CD4-positive, alpha-beta T cell treated with Interleukin-17A for 1 hour (primary cell): ENCODE results near the gene CPB2.

ENCODE experiments used
- DNase-seq: peaks from one replicate; pipeline ENCODE4 v3.0.0-alpha.2; 2020

CPB2 gene

DNA sequence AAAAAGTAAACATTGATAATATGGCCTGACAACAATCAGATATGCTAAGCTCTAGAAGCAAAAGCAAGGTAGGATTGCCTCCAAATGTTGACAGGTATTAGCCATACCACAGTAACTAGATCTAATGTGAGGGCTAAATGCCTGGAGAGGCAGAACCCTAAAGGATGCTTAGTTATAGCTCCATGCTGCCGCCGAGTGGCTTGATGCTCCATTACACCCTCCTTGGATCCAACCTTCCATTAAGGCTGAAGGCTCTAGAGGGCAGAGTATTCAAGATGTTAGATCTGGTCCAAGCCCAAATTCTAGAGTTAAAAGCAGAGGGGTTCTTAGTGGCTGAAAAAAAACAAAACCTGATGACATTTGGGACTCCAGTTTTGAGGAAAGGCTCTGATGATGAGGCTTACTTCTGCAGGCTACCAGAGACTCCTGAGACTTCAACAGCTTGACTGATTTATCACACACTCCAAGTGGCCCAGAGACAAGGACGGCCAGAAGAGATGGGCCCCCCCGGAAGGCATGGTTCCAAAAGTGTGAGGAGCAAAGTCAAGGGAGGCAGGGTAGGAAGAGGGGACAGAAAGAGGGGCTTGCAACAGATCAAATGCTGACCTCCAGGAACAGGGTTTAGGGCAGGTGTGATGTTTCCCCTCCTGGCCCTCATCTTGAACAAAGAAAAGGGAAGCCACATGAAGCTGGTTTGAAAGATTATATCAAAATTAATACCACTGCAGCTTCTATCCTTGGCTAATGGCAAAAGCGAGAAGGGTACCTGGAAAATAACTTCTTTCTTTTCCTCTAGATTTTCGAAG lies 21.9 kb upstream of the CPB2 start:
- peak; percentile 78 for DNase-seq

DNA sequence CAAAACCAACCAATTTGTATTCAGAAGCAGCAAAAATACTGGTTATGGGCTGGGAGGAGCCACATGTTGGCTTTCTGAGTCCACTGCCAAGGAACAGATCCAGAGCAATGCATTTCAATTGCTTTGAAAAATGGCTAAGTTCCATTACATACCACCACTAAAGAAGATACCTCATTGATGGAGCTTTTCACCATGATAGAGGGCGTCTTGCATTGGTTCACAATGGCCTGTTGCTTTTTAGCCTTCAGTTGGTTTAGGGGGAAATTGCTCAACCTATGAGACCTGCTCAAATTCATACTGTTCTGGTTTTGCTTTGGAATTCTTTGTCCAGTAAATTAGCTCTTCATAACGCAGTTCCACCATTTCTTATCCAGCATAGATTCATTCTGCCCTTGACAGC lies 21.2 kb upstream of the CPB2 start:
- DNase-seq = no peak

DNA sequence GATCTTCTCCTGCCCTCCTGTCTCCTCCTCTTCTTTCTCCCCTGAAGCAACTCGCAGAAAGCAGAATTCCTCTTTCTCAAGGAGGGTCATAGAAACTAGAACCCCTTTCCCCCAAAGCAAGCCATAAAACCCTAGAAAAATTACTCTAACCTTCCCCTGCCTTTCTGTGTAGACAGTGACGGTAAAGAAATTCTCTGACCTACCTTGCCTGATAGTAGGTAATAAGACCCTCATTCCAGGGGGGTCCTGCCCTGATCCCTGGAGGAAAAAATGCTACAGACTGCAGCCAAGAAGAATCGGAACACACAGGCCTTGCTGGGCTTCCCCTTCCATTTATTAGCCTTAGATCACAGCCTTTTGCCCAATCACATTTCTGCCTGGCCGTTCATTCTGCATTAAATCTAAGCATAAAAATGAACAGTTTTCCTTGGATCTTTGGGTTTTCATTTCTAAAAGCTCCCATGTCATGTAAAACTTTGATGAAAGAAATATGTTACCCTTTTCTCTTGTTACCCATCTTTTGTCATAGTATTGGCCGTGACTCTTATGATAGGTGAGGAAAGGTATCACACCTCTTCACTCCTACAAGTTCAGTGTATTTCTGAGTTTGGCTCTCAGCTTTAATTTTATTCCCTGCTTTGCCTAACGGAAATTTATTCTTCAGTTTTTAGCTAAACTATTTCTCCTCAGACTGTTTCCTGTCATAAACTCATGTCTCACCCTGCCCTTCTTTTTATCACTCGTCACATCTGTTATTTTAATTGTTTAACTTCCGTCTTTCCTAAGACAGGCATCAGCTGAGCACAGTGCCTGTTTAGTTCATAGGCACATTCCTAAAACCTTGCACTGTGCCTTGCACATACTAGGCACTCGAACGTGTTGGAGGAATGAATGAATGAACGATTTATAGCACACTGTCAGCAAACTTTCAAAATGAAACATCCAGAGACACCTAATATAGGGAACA lies 20.4 kb upstream of the CPB2 start:
- DNase-seq = peak; percentile 29

DNA sequence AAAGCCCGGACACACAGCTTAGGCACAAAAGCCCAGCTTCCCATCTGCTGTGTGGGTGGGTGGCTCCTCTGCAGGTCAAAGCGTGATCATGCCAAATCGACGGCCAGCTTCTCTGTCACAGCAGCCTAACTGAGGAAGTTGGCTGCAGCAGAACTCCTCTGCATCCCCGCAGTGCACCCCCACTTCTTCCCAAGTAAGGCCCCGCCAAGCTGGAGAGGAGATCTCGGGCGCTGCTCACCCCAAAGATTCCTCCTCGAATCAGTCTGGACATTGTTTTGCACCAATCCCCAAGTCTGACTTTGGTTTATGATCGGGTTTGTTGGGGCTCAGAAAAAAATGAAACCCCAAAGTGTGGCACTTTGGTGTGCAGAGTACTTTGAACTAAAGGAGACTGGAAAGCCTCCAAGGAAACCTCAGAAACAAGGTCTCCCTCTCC lies 19.7 kb upstream of the CPB2 start:
- no peak for DNase-seq

DNA sequence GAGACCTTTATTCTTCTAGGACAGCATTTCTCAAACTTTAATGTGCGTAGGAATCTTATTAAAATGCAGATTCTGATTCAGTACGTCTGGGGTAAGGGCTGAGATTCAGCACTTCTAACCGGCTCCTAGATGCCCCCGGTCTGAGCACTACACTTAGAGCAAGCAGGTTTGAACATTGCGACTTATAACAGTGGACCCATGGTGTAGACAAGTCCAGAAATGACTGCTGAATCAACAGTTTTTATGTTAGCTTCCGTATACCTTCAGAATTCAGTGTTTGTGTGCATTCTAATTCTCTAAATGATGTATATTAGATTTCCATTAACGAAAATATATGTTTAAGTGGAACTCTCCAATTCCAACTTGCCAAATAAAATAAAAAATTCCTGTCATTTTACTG lies 17.5 kb upstream of the CPB2 start:
- no peak for DNase-seq

DNA sequence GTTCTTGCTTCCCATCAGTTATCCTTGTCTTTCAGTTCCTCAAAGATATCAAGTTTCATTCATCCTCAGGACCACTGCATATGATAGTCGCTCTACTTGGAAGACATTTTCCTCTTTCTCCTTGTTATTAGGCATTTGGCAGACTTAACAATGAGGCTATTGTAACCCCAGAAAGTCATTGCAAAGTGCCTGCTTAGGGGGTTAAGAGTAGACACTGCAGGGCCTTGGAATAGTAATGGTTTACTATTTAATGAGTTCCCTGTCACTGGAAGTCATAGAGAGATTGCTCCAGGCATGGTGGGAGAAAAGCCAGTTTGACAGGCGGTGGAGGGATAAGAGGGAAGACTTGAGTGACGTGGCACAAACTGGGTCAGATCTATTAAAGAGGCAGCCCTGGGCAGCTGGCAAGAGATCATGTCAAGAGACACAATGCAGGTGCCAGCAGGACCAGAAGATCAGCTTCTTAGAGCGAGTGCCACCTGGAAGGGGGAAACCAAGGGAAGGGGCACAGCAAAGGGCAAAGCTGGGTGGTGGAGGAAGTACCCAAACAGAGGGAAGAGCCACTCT lies 16.8 kb upstream of the CPB2 start:
- no peak for DNase-seq

DNA sequence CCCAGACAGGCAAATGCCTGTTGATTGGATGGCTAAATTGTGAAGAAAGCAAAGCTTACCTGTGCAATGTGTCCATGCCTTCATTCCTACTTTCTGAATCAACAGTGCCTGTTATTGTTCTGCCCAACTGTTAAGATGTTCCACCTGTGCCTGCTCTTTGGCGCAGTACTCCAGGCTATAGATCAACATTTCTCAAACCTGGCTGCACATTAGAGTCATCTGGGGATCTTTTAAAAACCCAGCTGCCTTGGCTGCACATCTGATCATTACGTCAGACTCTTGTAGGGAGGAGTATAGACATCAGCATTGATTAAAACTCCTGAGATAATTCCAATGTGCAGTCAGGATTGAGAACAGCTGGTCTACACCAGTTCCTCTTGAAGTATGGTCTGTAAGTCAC lies 16.2 kb upstream of the CPB2 start:
- DNase-seq = no peak

DNA sequence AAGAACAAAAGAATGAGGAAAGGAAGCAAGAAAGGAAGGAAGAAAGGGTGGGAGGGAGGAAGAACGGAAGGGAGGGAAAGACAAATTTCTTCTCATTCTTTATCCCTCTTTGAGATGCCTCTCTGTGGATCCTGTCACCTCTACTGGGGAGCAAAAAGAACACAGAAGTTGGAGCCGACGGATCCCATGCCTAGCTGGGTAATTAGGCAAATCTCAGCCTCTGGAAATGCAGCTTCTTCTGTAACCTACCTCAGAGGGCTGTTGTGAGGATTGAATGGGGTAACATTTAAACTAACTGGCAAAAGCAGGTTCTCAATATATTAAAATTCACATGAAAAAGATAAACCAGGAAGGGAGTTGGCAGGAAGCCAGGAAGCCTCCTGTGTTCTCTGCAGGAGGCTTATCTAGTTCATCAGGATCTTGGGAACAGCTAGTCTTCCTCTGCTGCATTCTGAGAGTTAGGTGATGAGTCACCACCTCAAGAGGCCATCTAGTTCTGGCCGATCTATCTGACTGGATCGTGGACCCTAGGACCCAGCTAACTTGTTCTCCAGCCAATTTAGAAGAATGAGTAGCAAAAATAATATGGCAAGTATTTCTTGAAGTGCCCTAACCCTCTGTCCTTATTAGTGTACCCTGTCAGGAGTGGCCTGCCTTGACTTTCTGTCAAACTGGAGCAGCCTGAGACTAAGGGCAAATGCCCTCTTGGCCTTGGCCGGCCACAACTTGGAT lies 15.2 kb upstream of the CPB2 start:
- no peak for DNase-seq

DNA sequence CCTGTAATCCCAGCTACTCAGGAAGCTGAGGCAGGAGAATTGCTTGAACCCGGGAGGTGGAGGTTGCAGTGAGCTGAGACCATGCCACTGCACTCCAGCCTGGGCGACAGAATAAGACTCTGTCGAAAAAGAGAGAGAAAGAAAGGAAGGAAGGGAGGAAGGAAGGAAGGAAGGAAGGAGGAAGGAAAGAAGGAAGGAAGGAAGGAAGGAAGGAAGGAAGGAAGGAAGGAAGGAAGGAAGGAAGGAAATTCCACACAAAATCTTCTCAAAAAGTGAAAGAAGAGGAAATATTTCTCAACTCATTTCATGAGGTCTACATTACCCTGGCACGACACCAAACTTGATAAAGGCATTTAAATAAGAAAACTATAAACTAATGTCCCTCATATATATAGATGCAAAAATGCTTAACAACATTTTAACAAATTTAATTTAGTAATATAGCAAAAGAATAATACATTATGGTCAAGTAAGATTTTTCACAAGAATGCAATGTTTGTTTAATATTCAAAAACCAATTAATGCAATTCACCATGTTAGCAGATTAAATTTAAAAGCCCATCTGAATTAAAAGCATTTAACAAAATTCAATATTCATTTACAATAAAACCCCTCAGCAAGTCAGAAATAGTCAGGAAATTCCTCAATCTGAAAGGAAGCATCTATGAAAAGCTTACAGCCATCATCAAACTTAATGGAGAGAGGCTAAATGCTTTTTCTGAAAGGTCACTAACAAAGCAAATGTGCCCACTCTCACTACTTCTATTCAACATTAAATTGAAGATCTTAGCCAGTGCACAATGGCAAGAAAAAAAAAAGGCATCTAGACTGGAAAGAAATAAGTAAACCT lies 12.0 kb upstream of the CPB2 start:
- no peak for DNase-seq

DNA sequence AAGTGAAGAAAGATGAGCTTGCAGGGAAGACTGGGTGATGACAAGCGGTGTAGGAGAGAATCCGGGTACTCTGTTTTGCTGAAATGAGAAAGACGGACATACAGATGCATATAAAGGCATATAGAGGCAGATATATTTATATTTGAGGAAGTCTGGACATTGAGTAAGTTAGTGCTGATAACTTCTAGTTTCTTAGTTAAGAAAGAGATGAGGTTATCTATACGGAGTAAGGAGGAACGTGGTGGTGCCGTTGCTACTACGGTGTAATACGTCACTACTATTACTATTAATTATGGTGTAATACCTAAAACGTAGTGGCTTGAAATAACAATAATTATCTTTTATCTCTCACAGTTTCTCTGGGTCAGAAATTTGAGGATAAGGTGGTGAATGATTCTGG lies 9.8 kb upstream of the CPB2 start:
- DNase-seq = no peak

DNA sequence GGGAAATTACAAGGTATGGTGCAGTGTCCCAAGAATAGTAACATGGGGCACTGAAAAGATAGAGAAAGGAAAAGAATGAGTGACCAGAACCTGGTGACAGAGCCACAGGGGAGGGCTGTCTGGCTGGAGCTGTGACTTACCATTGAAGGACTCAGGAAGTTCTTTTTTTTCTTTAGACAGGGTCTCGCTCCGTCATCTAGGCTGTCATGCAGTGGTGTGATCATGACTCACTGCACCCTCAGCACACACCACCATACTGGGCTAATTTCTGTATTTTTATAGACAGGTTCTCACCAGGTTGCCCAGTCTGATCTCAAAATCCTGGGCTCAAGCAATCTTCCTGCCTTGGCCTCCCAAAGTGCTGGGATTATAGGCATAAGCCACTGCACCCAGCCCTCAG lies 8.8 kb upstream of the CPB2 start:
- DNase-seq = no peak

DNA sequence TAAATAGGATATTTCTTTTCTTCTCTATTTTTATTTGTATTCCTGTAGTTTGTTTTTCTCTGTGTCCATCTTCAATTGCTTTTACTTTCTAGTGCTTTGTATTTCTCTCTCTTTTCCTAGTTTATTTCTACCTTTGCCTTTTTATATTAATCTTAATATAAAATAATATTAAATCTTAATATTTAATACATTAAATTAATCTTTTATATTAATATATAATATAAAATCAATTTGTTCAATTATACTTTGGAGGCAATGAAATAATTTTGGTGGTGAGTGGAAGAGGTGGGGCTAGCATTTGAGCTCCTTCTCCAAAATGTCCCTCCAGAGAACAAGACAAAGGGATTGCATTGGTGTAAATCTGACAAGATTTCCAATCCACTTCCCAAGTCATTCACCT lies 6.3 kb upstream of the CPB2 start:
- no peak for DNase-seq

DNA sequence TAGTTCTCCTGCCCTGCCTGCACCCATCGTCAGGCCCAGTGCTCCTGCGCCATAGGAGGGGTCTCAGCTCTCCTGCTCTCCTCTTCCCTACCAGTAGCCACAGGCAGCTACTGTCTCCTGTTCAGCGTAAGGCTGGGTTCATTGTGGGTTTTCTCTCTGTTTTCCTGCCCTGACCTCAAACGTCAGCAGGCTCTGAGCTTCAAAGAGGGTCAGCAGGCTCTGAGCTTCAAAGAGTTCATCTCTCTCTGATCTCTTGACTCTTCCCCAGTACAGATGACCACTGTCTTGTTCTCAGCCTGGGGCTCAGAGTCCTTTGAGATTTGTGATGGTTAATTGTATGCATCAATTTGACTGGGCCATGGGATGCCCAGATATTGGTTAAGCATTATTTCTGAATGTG lies 4.6 kb upstream of the CPB2 start:
- DNase-seq = no peak

DNA sequence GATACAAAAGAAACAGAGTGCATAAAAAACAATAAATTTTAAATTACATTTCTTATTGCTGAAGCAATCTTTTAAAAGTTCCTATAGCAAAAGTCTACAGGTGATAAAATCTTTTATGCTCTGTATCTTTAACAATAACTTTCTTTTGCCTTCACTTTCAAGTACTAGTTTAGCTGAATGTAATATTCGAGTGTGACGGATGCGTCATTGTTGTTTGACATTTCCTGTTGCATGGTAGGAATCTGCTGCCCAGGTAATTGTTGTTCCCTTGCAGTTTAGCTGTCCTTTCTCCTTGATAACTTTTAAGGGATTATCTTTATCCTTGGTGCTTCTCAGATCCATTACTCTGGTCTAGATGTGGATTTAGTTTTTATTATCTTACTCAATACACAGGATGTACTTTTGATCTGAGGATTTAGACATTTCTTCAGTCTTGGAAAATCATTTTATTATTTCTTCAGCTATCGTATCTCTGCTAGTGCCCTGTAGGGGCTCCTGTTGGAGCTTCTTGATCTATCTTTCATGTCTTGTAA lies 2.1 kb upstream of the CPB2 start:
- no peak for DNase-seq

DNA sequence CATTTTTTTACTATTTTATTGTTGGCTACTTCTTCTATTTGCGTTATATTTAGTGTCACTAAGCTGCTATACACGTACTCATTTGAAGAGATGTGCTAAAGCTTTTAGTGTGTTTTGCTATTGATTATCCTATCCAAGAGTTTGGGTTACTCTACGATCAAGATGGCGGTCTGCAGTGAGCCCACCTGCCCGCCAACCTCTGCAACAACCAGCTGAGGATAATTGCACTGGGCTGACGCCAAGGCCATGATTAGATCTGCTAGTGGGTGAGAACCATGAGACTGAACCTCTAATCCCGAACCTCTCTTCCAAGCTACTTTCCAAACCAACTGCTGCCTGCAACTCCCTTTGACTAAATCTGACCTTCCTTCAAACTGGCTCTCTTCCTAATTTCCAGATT lies 1.8 kb downstream of the CPB2 start:
- no peak for DNase-seq

DNA sequence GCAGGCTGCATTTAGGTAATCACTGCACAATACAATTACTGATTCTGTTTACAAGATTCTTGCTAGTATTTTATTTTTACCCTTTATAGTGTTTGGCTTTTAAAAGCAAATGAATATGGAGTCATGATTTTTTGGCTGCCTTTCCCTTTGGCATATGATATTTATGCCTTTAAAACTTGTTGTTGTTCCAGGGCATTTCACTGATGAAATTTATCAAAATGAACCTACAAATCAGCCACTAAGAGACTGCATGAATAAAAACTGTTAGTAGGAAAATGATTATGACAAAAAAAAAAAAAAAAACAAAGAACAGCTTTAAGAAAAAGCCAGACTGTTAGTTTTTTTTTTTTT lies 2.6 kb downstream of the CPB2 start:
- no peak for DNase-seq

DNA sequence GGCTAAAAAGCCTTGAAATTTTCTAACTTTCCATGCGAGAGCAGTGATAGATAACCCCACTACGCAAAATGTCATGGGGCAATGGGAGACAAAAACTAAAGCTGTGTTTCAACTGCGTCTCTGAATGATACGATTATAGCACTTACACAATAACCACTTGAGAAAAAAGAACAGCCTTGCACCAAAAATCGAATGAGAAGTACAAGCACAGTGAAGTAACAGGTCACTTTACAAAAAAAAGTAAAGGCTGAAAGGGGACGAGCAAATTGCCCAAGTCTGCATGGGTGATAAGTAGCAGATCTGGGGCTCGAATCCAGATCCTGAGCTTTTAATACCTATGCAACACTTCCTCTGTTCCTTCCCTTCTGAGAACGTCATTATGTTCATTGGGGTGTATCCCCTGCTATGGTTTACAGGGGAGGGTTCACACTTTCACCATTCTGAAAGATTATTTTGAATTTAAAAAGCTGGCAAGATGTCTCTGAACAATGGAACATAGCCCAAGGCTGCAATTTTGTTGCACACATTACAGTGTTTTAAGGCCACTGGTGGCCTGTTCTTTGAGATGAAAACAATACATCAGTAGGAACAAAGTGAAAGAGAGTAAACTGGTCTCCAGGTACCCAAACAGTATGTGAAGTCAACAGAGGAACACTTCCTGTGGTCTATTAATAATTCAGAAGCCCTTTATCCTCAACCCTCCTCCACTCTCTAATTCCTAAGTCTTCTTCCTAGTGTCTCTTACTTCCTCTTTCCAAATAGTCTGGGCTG lies 3.2 kb downstream of the CPB2 start:
- DNase-seq = no peak

DNA sequence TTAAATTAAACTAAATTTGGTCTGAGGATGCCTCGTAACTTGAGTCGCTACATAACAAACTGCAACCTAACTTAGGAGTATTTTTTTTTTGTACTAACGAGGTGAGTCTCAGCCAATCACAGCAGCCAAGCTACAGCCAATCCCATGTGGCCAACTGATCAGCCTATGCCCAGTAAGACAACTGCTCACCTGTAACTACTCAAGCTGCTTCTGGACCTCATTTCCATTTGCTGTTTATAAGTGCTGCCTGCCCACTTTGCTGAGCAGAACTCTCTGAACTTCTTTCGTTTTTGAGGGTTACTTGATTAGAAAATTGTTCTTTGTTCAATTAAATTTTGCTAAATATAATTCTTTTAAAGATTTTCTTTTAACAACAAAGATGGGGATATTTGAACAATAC lies 3.8 kb downstream of the CPB2 start:
- no peak for DNase-seq

DNA sequence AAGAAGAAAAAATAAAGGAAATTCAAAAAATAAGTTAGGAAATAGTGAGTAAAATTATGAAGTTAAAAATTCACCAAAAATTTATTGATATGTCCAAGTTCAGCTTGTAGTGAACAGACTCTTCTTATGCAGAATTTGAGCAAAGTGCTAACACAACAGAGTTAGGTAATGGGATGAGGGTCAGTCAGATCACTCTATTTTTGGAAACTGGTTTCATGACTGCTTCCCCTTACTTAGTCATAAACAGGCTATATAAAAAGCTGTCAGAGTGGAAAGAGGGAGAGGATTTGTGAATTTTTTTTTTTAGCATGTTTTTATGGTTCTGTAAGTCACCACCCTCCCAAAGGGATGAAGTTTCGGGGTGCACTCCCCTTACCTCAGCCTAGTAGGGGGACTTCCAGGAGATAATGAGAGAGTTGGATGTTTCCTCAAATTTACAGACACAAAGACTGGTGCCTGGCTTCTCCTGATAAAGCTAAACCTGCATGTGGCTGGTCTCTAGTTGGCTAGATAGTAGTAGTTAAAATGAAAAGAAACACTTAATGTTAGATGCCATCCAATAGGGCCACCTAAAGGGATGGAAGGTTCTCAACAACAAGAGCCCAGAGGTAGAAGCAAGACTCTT lies 4.5 kb downstream of the CPB2 start:
- no peak for DNase-seq

DNA sequence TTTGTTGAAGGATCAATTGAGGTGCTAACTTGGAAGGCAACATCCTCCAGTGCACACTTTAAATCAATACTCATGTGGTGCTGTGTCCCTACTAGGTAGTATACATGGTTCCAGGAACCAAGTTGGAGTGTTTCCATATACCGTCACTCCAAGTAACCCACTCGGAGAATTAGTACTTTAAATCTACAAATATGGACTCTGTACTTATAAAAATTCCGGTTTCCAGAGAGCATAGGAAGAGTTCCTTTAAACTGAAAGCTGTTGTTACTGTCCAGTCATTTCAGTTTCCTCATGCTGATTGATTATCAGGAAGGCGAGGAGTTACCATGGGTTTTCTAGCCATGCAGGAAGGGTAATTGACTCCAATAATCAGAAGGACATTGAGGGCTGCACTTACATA lies 7.2 kb downstream of the CPB2 start:
- DNase-seq = no peak

DNA sequence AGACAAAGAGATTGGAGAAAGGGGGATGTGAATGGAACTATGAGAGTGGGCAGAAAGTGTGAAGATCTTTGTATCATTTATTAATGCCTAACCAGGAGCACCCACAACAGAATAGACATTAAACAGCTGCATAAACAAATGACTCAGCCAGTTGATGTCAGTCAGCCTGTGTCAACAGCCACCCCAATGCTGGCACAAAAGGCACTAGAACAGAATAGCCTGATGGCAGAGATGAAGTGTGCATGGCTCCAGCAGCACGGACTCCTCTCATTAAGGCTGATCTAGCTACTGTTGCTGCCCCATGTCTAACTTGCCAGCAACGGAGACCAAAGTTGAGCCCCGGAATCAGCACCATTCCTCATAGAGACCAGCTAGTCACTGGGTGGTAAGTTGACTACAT lies 7.8 kb downstream of the CPB2 start:
- DNase-seq = no peak
